MM.1S (cell line): Measurements from ENCODE around the gene TUBB6.

Source experiments
- CTCF ChIP-seq: fragments of 300-600 bp; sonication (generic); IDR thresholded peaks from 2 replicates; pipeline ENCODE4 v1.5.1; 2016; ENCODE audit warnings: antibody characterized with exemption, low read length, mixed read lengths
- EZH2 ChIP-seq: fragments of 300-600 bp; sonication (generic); optimal IDR thresholded peaks from 2 replicates; pipeline ENCODE3; 2017; ENCODE audit warnings: low read depth, mild to moderate bottlenecking, antibody characterized with exemption, low read length, mixed read lengths
- EZH2phosphoT487 ChIP-seq: fragments of 300-600 bp; sonication (generic); IDR thresholded peaks from 2 replicates; pipeline ENCODE4 v1.6.1; 2018; ENCODE audit warnings: antibody characterized with exemption, low read length

GRCh38 chr18:12342661-12343060, 34.6 kb downstream of the TUBB6 start:
- no peak for TF ChIP-seq CTCF
- no peak for TF ChIP-seq EZH2phosphoT487
- no peak for TF ChIP-seq EZH2
